Measurements from ENCODE around the gene SHC4.
"Not testable (repeated sequence)": the region's sequence is repeated elsewhere in the genome, so short reads cannot be mapped to it uniquely, and the experiment has no call there.

The SHC4 gene

GRCh38 chr15:48805591-48805990 is 158.1 kb downstream of the SHC4 start:
- no peaks in the 10 kb centered on the region for H3K36me3 ChIP-seq (ENCODE audit: insufficient read depth, low read length)
- no peaks in the 10 kb centered on the region for H3K9me3 ChIP-seq (ENCODE audit: control insufficient read depth, insufficient read depth, low read length)
- no peak overlapping the region for H3K9ac ChIP-seq (ENCODE audit: low read depth, low read length)
- H3K4me1 ChIP-seq (ENCODE audit: insufficient read depth, low read length): peaks cover 12% of the 10 kb centered on the region; the same call in 1 of the 2 replicates

GRCh38 chr15:48803877-48804276 is 159.8 kb downstream of the SHC4 start:
- H3K4me1 ChIP-seq (ENCODE audit: insufficient read depth, low read length): peaks cover 7% of the 10 kb centered on the region; the same call in 1 of the 2 replicates
- H3K9me3 ChIP-seq (ENCODE audit: control insufficient read depth, insufficient read depth, low read length): no peaks in the 10 kb centered on the region
- H3K36me3 ChIP-seq (ENCODE audit: insufficient read depth, low read length): no peaks in the 10 kb centered on the region
- H3K9ac ChIP-seq (ENCODE audit: low read depth, low read length): no peak overlapping the region

GRCh38 chr15:48802867-48803266 is 160.9 kb downstream of the SHC4 start:
- Histone ChIP-seq H3K9me3 (ENCODE audit: control insufficient read depth, insufficient read depth, low read length) (no peaks in the 10 kb centered on the region), H3K9ac (ENCODE audit: low read depth, low read length) (no peak overlapping the region), H3K4me1 (ENCODE audit: insufficient read depth, low read length) (peaks cover 7% of the 10 kb centered on the region; the same call in 1 of the 2 replicates), H3K36me3 (ENCODE audit: insufficient read depth, low read length) (no peaks in the 10 kb centered on the region)

- Histone ChIP-seq H3K9me3 (ENCODE audit: control insufficient read depth, insufficient read depth, low read length) (no peaks in the 10 kb centered on the region), H3K9ac (ENCODE audit: low read depth, low read length) (no peak overlapping the region), H3K36me3 (ENCODE audit: insufficient read depth, low read length) (no peaks in the 10 kb centered on the region), H3K4me1 (ENCODE audit: insufficient read depth, low read length) (peaks cover 7% of the 10 kb centered on the region; the same call in 1 of the 2 replicates)
Observed at GRCh38 chr15:48802257-48802656, 161.5 kb downstream of the SHC4 start.

- Histone ChIP-seq H3K4me1 (ENCODE audit: insufficient read depth, low read length) (peaks cover 4% of the 10 kb centered on the region; the same call in 1 of the 2 replicates), H3K9me3 (ENCODE audit: control insufficient read depth, insufficient read depth, low read length) (no peaks in the 10 kb centered on the region), H3K36me3 (ENCODE audit: insufficient read depth, low read length) (no peaks in the 10 kb centered on the region), H3K9ac (ENCODE audit: low read depth, low read length) (no peak overlapping the region)
Observed at GRCh38 chr15:48800811-48801455, 162.8 kb downstream of the SHC4 start.

- H3K36me3 ChIP-seq (ENCODE audit: insufficient read depth, low read length): no peaks in the 10 kb centered on the region
- H3K9ac ChIP-seq (ENCODE audit: low read depth, low read length): no peak overlapping the region
- no peaks in the 10 kb centered on the region for H3K9me3 ChIP-seq (ENCODE audit: control insufficient read depth, insufficient read depth, low read length)
- peaks cover 4% of the 10 kb centered on the region; the same call in 1 of the 2 replicates for H3K4me1 ChIP-seq (ENCODE audit: insufficient read depth, low read length)
Observed at GRCh38 chr15:48800245-48800644, 163.5 kb downstream of the SHC4 start.

GRCh38 chr15:48798319-48798718 is 165.4 kb downstream of the SHC4 start:
- Histone ChIP-seq H3K4me1 (ENCODE audit: insufficient read depth, low read length) (peaks cover 4% of the 10 kb centered on the region; the same call in 1 of the 2 replicates), H3K36me3 (ENCODE audit: insufficient read depth, low read length) (no peaks in the 10 kb centered on the region), H3K9ac (ENCODE audit: low read depth, low read length) (no peak overlapping the region), H3K9me3 (ENCODE audit: control insufficient read depth, insufficient read depth, low read length) (no peaks in the 10 kb centered on the region)

GRCh38 chr15:48796930-48797329 is 166.8 kb downstream of the SHC4 start:
- H3K9me3 ChIP-seq (ENCODE audit: control insufficient read depth, insufficient read depth, low read length): no peaks in the 10 kb centered on the region
- H3K9ac ChIP-seq (ENCODE audit: low read depth, low read length): no peak overlapping the region
- no peaks in the 10 kb centered on the region for H3K36me3 ChIP-seq (ENCODE audit: insufficient read depth, low read length)
- no peaks in the 10 kb centered on the region for H3K4me1 ChIP-seq (ENCODE audit: insufficient read depth, low read length)

GRCh38 chr15:48796521-48796920 is 167.2 kb downstream of the SHC4 start:
- Histone ChIP-seq H3K9ac (ENCODE audit: low read depth, low read length) (no peak overlapping the region), H3K36me3 (ENCODE audit: insufficient read depth, low read length) (no peaks in the 10 kb centered on the region), H3K9me3 (ENCODE audit: control insufficient read depth, insufficient read depth, low read length) (no peaks in the 10 kb centered on the region), H3K4me1 (ENCODE audit: insufficient read depth, low read length) (no peaks in the 10 kb centered on the region)

GRCh38 chr15:48795901-48796300 is 167.8 kb downstream of the SHC4 start:
- Histone ChIP-seq H3K9ac (ENCODE audit: low read depth, low read length) (no peak overlapping the region), H3K9me3 (ENCODE audit: control insufficient read depth, insufficient read depth, low read length) (no peaks in the 10 kb centered on the region), H3K36me3 (ENCODE audit: insufficient read depth, low read length) (no peaks in the 10 kb centered on the region), H3K4me1 (ENCODE audit: insufficient read depth, low read length) (no peaks in the 10 kb centered on the region)

- no peaks in the 10 kb centered on the region for H3K4me1 ChIP-seq (ENCODE audit: insufficient read depth, low read length)
- no peaks in the 10 kb centered on the region for H3K9me3 ChIP-seq (ENCODE audit: control insufficient read depth, insufficient read depth, low read length)
- H3K36me3 ChIP-seq (ENCODE audit: insufficient read depth, low read length): no peaks in the 10 kb centered on the region
- no peak overlapping the region for H3K9ac ChIP-seq (ENCODE audit: low read depth, low read length)
Observed at GRCh38 chr15:48794697-48795134, 169.0 kb downstream of the SHC4 start.

GRCh38 chr15:48792408-48792807 is 171.3 kb downstream of the SHC4 start:
- H3K9ac ChIP-seq (ENCODE audit: low read depth, low read length): no peak overlapping the region
- no peaks in the 10 kb centered on the region for H3K4me1 ChIP-seq (ENCODE audit: insufficient read depth, low read length)
- no peaks in the 10 kb centered on the region for H3K9me3 ChIP-seq (ENCODE audit: control insufficient read depth, insufficient read depth, low read length)
- H3K36me3 ChIP-seq (ENCODE audit: insufficient read depth, low read length): peaks cover 2% of the 10 kb centered on the region; the same call in 1 of the 2 replicates

GRCh38 chr15:48790466-48791115 is 173.1 kb downstream of the SHC4 start:
- not testable (repeated sequence) for H3K36me3 ChIP-seq (ENCODE audit: insufficient read depth, low read length); H3K9me3 ChIP-seq (ENCODE audit: control insufficient read depth, insufficient read depth, low read length); H3K9ac ChIP-seq (ENCODE audit: low read depth, low read length); H3K4me1 ChIP-seq (ENCODE audit: insufficient read depth, low read length)

GRCh38 chr15:48785712-48786111 is 178.0 kb downstream of the SHC4 start:
- peaks cover 2% of the 10 kb centered on the region; the same call in 1 of the 2 replicates for H3K36me3 ChIP-seq (ENCODE audit: insufficient read depth, low read length)
- H3K9ac ChIP-seq (ENCODE audit: low read depth, low read length): no peak overlapping the region
- H3K4me1 ChIP-seq (ENCODE audit: insufficient read depth, low read length): no peaks in the 10 kb centered on the region
- no peaks in the 10 kb centered on the region for H3K9me3 ChIP-seq (ENCODE audit: control insufficient read depth, insufficient read depth, low read length)

- H3K9ac ChIP-seq (ENCODE audit: low read depth, low read length): no peak overlapping the region
- no peaks in the 10 kb centered on the region for H3K4me1 ChIP-seq (ENCODE audit: insufficient read depth, low read length)
- no peaks in the 10 kb centered on the region for H3K9me3 ChIP-seq (ENCODE audit: control insufficient read depth, insufficient read depth, low read length)
- H3K36me3 ChIP-seq (ENCODE audit: insufficient read depth, low read length): peaks cover 2% of the 10 kb centered on the region; the same call in 1 of the 2 replicates
Observed at GRCh38 chr15:48785195-48785594, 178.5 kb downstream of the SHC4 start.

All from ES-I3 (cell line).